IgD-negative memory B cell (primary cell): Measurements from ENCODE around the gene RAET1E. TPM values are rescaled to one million over a fixed set of nuclear protein-coding genes. Genes with fewer than 3 reads are reported as not detected.
A peak's percentile ranks its signal among the peaks of the same experiment; 100 is the strongest.
"Not testable (repeated sequence)": the region's sequence is repeated elsewhere in the genome, so short reads cannot be mapped to it uniquely, and the experiment has no call there.

Experiments used
- H3K27ac Mint-ChIP-seq, 3 donors: one replicate each; pipeline ENCODE4 v1.8.0; 2020 to 2022; ENCODE audit warnings: mild to moderate bottlenecking in 3 of 3, mixed read lengths in 3 of 3, moderate library complexity in 1 of 3
- H3K27me3 Mint-ChIP-seq: one replicate; pipeline ENCODE4 v1.8.0; 2021; ENCODE audit warnings: mixed read lengths
- H3K36me3 Mint-ChIP-seq: one replicate; pipeline ENCODE4 v1.8.0; 2020; ENCODE audit warnings: mild to moderate bottlenecking, mixed read lengths
- H3K4me1 Mint-ChIP-seq, 3 donors: one replicate each; pipeline ENCODE4 v1.8.0; 2020 to 2022; ENCODE audit warnings: mixed read lengths in 3 of 3, mild to moderate bottlenecking in 1 of 3
- H3K4me3 Mint-ChIP-seq, 4 donors: one replicate each; pipeline ENCODE4 v1.8.0; 2020 to 2022; ENCODE audit warnings: mild to moderate bottlenecking in 4 of 4, mixed read lengths in 4 of 4, moderate library complexity in 3 of 4
- H3K9me3 Mint-ChIP-seq, 3 donors: one replicate each; pipeline ENCODE4 v1.8.0; 2020 to 2021; ENCODE audit warnings: mixed read lengths in 3 of 3, mild to moderate bottlenecking in 1 of 3
- polyA plus RNA-seq: library from polyadenylated mRNA; unstranded; fragments of 300-500 nt; fragmentation: Illumina TruSeq; gene quantifications from one replicate; pipeline ENCODE4 v1.2.3, GENCODE V29; 2021

The RAET1E gene, protein sequence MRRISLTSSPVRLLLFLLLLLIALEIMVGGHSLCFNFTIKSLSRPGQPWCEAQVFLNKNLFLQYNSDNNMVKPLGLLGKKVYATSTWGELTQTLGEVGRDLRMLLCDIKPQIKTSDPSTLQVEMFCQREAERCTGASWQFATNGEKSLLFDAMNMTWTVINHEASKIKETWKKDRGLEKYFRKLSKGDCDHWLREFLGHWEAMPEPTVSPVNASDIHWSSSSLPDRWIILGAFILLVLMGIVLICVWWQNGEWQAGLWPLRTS
- polyA plus RNA-seq = not detected

- peaks cover 4% of the 10 kb centered on the region for H3K27me3 Mint-ChIP-seq
- H3K27ac Mint-ChIP-seq = no peak within 1 kb of the TSS
Observed at GRCh38 chr6:149897855-149898744, at the start of gene RAET1E. Gene RAET1E, minus strand, starts transcription at chr6:149898113. Its CDS starts 7,212 bp downstream, at chr6:149890901.

DNA sequence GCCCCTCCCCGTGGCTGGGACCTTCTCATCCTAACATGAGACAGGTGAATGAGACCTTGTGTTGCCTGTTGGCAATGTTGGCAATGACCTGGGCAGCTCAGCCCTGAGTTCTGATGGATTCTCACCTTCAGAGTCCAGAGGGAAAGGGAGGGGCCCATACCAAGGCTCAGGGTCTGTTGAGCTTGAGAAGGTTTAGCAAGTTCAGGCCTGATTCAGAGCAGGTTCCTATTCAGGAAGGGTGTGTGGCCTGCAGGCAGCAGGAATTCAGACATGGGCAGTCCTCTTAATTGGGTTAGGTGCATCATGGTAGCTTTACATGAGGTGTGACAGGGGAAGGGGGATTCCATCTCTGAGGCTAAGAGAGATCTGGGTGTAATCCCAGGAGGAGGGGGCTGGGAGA, 49.6 kb upstream of the RAET1E start:
- not testable (repeated sequence) for H3K4me3 Mint-ChIP-seq, H3K9me3 Mint-ChIP-seq, H3K4me1 Mint-ChIP-seq, H3K27ac Mint-ChIP-seq, H3K36me3 Mint-ChIP-seq
- H3K27me3 Mint-ChIP-seq = peaks cover 35% of the 10 kb centered on the region

More at GRCh38 chr6:149897855-149898744, at the start of gene RAET1E:
- Mint-ChIP-seq H3K9me3 (peaks cover 0 to 1% (median 0%) of the 10 kb centered on the region in 3 donors), H3K4me3 (peak within 1 kb of the TSS in 1 of 4 donors; percentile 59), H3K4me1 (peaks cover 0 to 5% (median 1%) of the 10 kb centered on the region in 3 donors), H3K36me3 (no peaks in the 10 kb centered on the region)

DNA sequence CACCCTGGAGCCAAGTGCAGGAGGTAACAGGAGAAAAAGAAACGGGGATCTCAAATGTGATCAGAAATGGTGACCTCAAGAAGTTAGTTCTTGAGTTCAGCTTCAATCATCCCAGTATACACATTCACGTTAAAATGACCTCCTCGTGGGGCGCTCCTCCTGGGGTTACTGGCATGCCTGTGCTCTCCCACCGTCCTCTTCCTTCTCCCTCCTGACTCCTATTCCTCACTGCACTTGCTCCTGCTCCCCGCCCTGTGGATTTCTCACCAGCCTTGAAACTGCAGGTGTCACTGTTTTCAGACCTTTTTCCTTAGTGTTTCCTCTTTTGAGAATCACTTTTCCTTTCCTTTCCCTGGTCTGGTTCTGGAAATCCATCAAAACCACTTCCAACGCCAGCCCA, 48.7 kb upstream of the RAET1E start:
- H3K36me3 Mint-ChIP-seq, H3K4me3 Mint-ChIP-seq, H3K9me3 Mint-ChIP-seq, H3K4me1 Mint-ChIP-seq: not testable (repeated sequence)
- Mint-ChIP-seq H3K27me3 (peaks cover 35% of the 10 kb centered on the region), H3K27ac (peak overlapping the region in 1 of 3 donors; percentile 71)

GRCh38 chr6:149945276-149945675, 47.4 kb upstream of the RAET1E start:
- H3K36me3 Mint-ChIP-seq, H3K27ac Mint-ChIP-seq, H3K4me3 Mint-ChIP-seq, H3K9me3 Mint-ChIP-seq: not testable (repeated sequence)
- H3K4me1 Mint-ChIP-seq = peaks cover 7 to 13% (median 9%) of the 10 kb centered on the region in 3 donors
- H3K27me3 Mint-ChIP-seq = peaks cover 36% of the 10 kb centered on the region

DNA sequence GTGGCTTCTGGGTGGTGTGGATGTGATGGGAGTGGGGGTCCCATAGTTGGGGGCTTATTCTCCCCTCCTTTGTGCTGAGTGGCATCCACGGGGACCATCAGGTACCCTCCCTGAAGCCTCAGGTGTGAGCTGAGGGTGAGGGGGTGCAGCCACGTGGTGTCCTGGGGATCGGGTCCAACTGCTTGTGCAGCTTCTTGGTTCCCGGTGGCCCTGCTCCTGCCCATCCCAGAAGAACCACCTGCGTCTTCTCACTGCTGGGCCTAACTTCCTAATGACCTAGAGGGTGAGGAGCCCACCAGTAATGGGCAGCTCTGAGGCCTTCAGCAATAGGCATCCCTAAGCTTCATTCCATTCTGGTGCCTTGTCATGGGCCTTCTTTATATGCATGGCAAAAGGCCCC, 45.4 kb upstream of the RAET1E start:
- Mint-ChIP-seq H3K4me1 (peaks cover 12 to 27% (median 18%) of the 10 kb centered on the region in 3 donors), H3K27ac (peak overlapping the region in 1 of 3 donors; percentile 44), H3K4me3 (peak overlapping the region in 3 of 4 donors; percentile 41 to 75 (median 44)), H3K27me3 (peaks cover 43% of the 10 kb centered on the region)
- H3K36me3 Mint-ChIP-seq, H3K9me3 Mint-ChIP-seq: not testable (repeated sequence)

DNA sequence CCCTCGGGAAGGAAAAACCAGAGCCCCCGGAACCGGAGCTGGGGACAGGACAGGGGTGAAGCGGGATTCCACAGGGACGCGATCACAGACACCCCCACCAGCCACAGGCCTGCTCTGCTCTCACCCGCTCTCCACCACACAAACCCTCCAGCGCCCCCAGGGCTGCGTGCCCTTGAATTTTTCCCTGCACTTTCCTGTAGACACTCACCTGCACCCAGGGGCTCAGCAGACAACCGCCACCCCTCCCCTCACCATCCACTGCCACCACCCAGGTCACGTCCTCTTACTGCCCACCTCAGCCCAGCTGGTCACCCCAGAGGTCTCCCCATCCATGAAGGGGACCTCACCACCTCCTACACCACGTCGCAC, 44.5 kb upstream of the RAET1E start:
- Mint-ChIP-seq H3K9me3 (no peaks in the 10 kb centered on the region), H3K4me1 (peaks cover 12 to 27% (median 18%) of the 10 kb centered on the region in 3 donors), H3K27me3 (peaks cover 45% of the 10 kb centered on the region), H3K4me3 (peak overlapping the region; percentile 75 to 95 (median 88)), H3K27ac (peak overlapping the region; percentile 38 to 53 (median 42)), H3K36me3 (no peaks in the 10 kb centered on the region)

DNA sequence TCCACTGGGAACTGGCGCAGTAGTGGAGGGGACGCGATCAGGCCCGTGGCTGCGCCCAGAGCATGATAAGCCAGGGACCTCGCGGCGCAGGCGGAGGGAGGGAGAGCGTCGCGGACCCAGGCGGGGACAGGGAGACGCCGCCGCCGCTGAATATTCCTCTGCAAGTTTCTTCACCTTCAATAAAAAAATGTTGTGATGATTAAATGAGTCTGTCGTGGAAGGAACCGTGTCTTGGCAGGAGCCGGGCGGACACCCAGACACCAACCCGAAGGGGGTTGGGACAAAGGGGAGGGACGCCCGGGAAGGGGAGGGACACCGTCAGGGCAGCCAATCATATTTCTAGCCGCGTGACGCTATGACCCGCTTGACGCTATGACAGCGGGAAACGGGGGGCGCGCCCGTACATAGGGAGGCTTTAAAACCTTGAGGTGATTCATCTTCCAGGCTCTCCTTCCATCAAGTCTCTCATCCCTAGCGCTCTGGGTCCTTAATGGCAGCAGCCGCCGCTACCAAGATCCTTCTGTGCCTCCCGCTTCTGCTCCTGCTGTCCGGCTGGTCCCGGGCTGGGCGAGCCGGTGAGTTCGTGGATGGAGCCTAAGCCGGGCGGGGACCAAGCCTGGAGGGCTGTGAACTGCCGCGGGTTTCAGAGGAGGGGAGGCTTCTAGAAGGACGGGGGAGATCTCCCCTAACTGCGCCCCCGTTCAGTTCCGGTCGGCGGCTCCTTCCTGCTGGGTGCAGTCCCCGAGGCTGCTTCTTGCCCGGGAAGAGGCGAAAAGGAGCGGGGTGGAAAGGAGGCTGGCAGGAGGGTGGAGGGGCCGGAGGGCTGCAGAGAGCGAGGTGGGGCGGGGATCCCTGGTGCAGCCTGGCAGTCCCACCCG, 43.9 kb upstream of the RAET1E start, which contains the start of gene ULBP2:
TSS of gene ULBP2 (plus strand) at position 432 of the 878 bp plus-strand sequence. CDS start at position 491, 59 bp downstream.
- H3K4me1 Mint-ChIP-seq = peaks cover 12 to 27% (median 18%) of the 10 kb centered on the region in 3 donors
- H3K27me3 Mint-ChIP-seq = peaks cover 51% of the 10 kb centered on the region
- H3K4me3 Mint-ChIP-seq = peak within 1 kb of the TSS; percentile 85 to 95 (median 93)
- peak within 1 kb of the TSS; percentile 65 to 97 (median 83) for H3K27ac Mint-ChIP-seq
- H3K9me3 Mint-ChIP-seq = no peaks in the 10 kb centered on the region
- H3K36me3 Mint-ChIP-seq = no peaks in the 10 kb centered on the region

- no peaks in the 10 kb centered on the region for H3K36me3 Mint-ChIP-seq
- peaks cover 12 to 27% (median 18%) of the 10 kb centered on the region in 3 donors for H3K4me1 Mint-ChIP-seq
- H3K9me3 Mint-ChIP-seq = no peaks in the 10 kb centered on the region
- H3K27ac Mint-ChIP-seq = peak overlapping the region in 2 of 3 donors; percentile 87 to 97
- peak overlapping the region in 2 of 4 donors; percentile 70 to 94 for H3K4me3 Mint-ChIP-seq
- peaks cover 57% of the 10 kb centered on the region for H3K27me3 Mint-ChIP-seq
Observed at GRCh38 chr6:149940672-149940982, 42.7 kb upstream of the RAET1E start.

GRCh38 chr6:149939909-149940671, 42.2 kb upstream of the RAET1E start:
- Mint-ChIP-seq H3K27me3 (peaks cover 62% of the 10 kb centered on the region), H3K27ac (peak overlapping the region; percentile 95 to 98 (median 97)), H3K36me3 (no peaks in the 10 kb centered on the region), H3K4me3 (peak overlapping the region in 3 of 4 donors; percentile 70 to 94 (median 81)), H3K9me3 (no peaks in the 10 kb centered on the region), H3K4me1 (peaks cover 11 to 27% (median 18%) of the 10 kb centered on the region in 3 donors)

GRCh38 chr6:149939356-149939648, 41.4 kb upstream of the RAET1E start:
- Mint-ChIP-seq H3K4me1 (peaks cover 11 to 27% (median 18%) of the 10 kb centered on the region in 3 donors), H3K4me3 (peak overlapping the region; percentile 69 to 91 (median 88)), H3K27ac (peak overlapping the region; percentile 95 to 98 (median 97))

GRCh38 chr6:149938571-149939355, 40.9 kb upstream of the RAET1E start:
- peaks cover 74% of the 10 kb centered on the region for H3K27me3 Mint-ChIP-seq
- no peaks in the 10 kb centered on the region for H3K36me3 Mint-ChIP-seq
- peak overlapping the region; percentile 95 to 98 (median 97) for H3K27ac Mint-ChIP-seq
- H3K4me3 Mint-ChIP-seq = peak overlapping the region; percentile 69 to 91 (median 88)
- H3K9me3 Mint-ChIP-seq = no peaks in the 10 kb centered on the region
- peaks cover 11 to 27% (median 20%) of the 10 kb centered on the region in 3 donors for H3K4me1 Mint-ChIP-seq

More at GRCh38 chr6:149939356-149939648, 41.4 kb upstream of the RAET1E start:
- Mint-ChIP-seq H3K36me3 (no peaks in the 10 kb centered on the region), H3K27me3 (peaks cover 70% of the 10 kb centered on the region), H3K9me3 (no peaks in the 10 kb centered on the region)

- Mint-ChIP-seq H3K27ac (peak overlapping the region; percentile 95 to 98 (median 97)), H3K4me3 (peak overlapping the region in 3 of 4 donors; percentile 86 to 91 (median 89)), H3K27me3 (peaks cover 80% of the 10 kb centered on the region), H3K4me1 (peaks cover 11 to 23% (median 20%) of the 10 kb centered on the region in 3 donors)
- not testable (repeated sequence) for H3K9me3 Mint-ChIP-seq, H3K36me3 Mint-ChIP-seq
Observed at GRCh38 chr6:149938013-149938570, 40.2 kb upstream of the RAET1E start.

GRCh38 chr6:149936743-149937142, 38.8 kb upstream of the RAET1E start:
- H3K4me3 Mint-ChIP-seq = peak overlapping the region in 2 of 4 donors; percentile 13 to 34

More at GRCh38 chr6:149936743-149937142, 38.8 kb upstream of the RAET1E start:
- peaks cover 80% of the 10 kb centered on the region for H3K27me3 Mint-ChIP-seq
- no peaks in the 10 kb centered on the region for H3K36me3 Mint-ChIP-seq
- no peaks in the 10 kb centered on the region for H3K9me3 Mint-ChIP-seq
- H3K4me1 Mint-ChIP-seq = peaks cover 8 to 22% (median 17%) of the 10 kb centered on the region in 3 donors
- H3K27ac Mint-ChIP-seq = peak overlapping the region in 2 of 3 donors; percentile 34 to 98
